GM12878 (cell line): ENCODE measurements around the gene MANF. TPM values are rescaled to one million over a fixed set of nuclear protein-coding genes. Genes with fewer than 3 reads are reported as not detected.

Experiments
- ATAC-seq: fragments of 200-7000 bp; cut with Tn5 transposase; 3 replicates; pipeline ENCODE4 v1.9.1; 2020; ENCODE audit warnings: mild to moderate bottlenecking, moderate library complexity
- BruUV-seq: library from RNA; stranded (reverse); fragments of 400-500 nt; replicated peaks from 2 replicates; lab custom pipeline; 2021; lab: Mats Ljungman, UMichigan
- CTCF ChIA-PET: fragments of 300-600 bp; sonication (Branson Sonifier 250); formaldehyde crosslinking; extraction: SDS; loops from one replicate; lab custom pipeline; 2021; ENCODE audit warnings: inconsistent platforms; lab: Yijun Ruan, JAX
- POLR2A ChIA-PET: fragments of 350-600 bp; formaldehyde crosslinking; extraction: SDS; loops from one replicate; lab custom pipeline; 2021; ENCODE audit warnings: inconsistent platforms; lab: Charles Lee
- RAD21 ChIA-PET: fragments of 300-600 bp; sonication (Branson Sonifier 250); formaldehyde crosslinking; loops from one replicate; lab custom pipeline; 2023; ENCODE audit warnings: antibody characterized with exemption; ENCODE audit not compliant: unreplicated experiment; lab: Charles Lee
- SMC1A ChIA-PET: fragments of 300-600 bp; sonication (Branson Sonifier 250); formaldehyde crosslinking; loops from one replicate; lab custom pipeline; 2023; ENCODE audit not compliant: unreplicated experiment, uncharacterized antibody; lab: Charles Lee
- DNase-seq: peaks from one replicate; pipeline ENCODE4 v3.0.0-alpha.2; 2011; ENCODE audit warnings: low read depth, low spot score
- FAIRE-seq: peaks from 3 replicates; lab custom pipeline; 2011; peaks lifted over from hg19 to GRCh38; lab: Jason Lieb, UNC
- H2AFZ ChIP-seq: 2 replicates; pipeline ENCODE4 v1.6.0; 2011; ENCODE audit warnings: low read depth, low read length, control low read depth; ENCODE audit not compliant: control insufficient read depth
- H3K27ac ChIP-seq: 2 replicates; pipeline ENCODE4 v1.5.1; 2011; ENCODE audit warnings: control low read depth; ENCODE audit not compliant: control insufficient read depth, insufficient read depth
- H3K27me3 ChIP-seq, 2 experiments: replicated peaks in 1 of 2; 2 replicates each; pipeline versions ENCODE4 v1.6.0 to v1.6.1; 2011; ENCODE audit warnings: low read length in 1 of 2; ENCODE audit not compliant: control insufficient read depth in 2 of 2, insufficient read depth in 2 of 2
- H3K36me3 ChIP-seq, 2 experiments: 2 replicates each; pipeline ENCODE4 v1.5.1; 2011; ENCODE audit warnings: low read length in 1 of 2; ENCODE audit not compliant: control insufficient read depth in 2 of 2, insufficient read depth in 2 of 2
- H3K4me1 ChIP-seq: 2 replicates; pipeline ENCODE4 v1.6.1; 2011; ENCODE audit warnings: mild to moderate bottlenecking, low read length, moderate library complexity, mixed read lengths; ENCODE audit not compliant: control insufficient read depth, insufficient read depth
- H3K4me2 ChIP-seq: 2 replicates; pipeline ENCODE4 v1.6.0; 2011; ENCODE audit warnings: control low read depth; ENCODE audit not compliant: control insufficient read depth, insufficient read depth
- H3K4me3 ChIP-seq: fragments of 200-600 bp; sonication (generic); 2 replicates; pipeline ENCODE4 v1.5.1; 2016
- H3K79me2 ChIP-seq: 2 replicates; pipeline ENCODE4 v1.6.0; 2011; ENCODE audit warnings: low read length; ENCODE audit not compliant: control insufficient read depth, insufficient read depth
- H3K9ac ChIP-seq: 2 replicates; pipeline ENCODE4 v1.8.0; 2011; ENCODE audit warnings: low read length, control low read depth, mixed read lengths; ENCODE audit not compliant: control insufficient read depth, insufficient read depth
- H3K9me3 ChIP-seq: replicated peaks from 3 replicates; pipeline ENCODE4 v1.5.1; 2011; ENCODE audit warnings: mild to moderate bottlenecking, low read length; ENCODE audit not compliant: control insufficient read depth, insufficient read depth
- H4K20me1 ChIP-seq: 2 replicates; pipeline ENCODE4 v1.6.0; 2011; ENCODE audit not compliant: control insufficient read depth, insufficient read depth
- CHD1 ChIP-seq: IDR thresholded peaks from 2 replicates; pipeline ENCODE4 v1.6.1; 2012; ENCODE audit warnings: low read depth, low read length, improper control_type of control experiment
- EZH2 ChIP-seq: IDR thresholded peaks from 2 replicates; pipeline ENCODE4 v1.6.1; 2012; ENCODE audit warnings: low read depth, mild to moderate bottlenecking, control low read depth, inconsistent platforms, low read length, borderline replicate concordance; ENCODE audit not compliant: control insufficient read depth
- HDGF ChIP-seq: fragments of 450-650 bp; IDR thresholded peaks from 2 replicates; pipeline ENCODE4 v1.6.1; 2016; ENCODE audit warnings: antibody characterized with exemption
- JUNB ChIP-seq: IDR thresholded peaks from 2 replicates; pipeline ENCODE4 v1.6.1; 2016; ENCODE audit warnings: antibody characterized with exemption, mild to moderate bottlenecking
- MEF2A ChIP-seq: IDR thresholded peaks from 2 replicates; pipeline ENCODE4 v1.6.1; 2011; ENCODE audit warnings: low read depth, mild to moderate bottlenecking, low read length, moderate library complexity; ENCODE audit not compliant: insufficient read depth
- MTA3 ChIP-seq: IDR thresholded peaks from 2 replicates; pipeline ENCODE4 v1.6.1; 2012; ENCODE audit warnings: low read length, inconsistent platforms, borderline replicate concordance
- NBN ChIP-seq: fragments of 450-650 bp; IDR thresholded peaks from 2 replicates; pipeline ENCODE4 v1.6.1; 2016
- NFYB ChIP-seq: IDR thresholded peaks from 2 replicates; pipeline ENCODE4 v1.6.1; 2011; ENCODE audit warnings: low read depth, mild to moderate bottlenecking, low read length, improper control_type of control experiment, moderate library complexity; ENCODE audit not compliant: insufficient read depth
- SMAD1 ChIP-seq: fragments of 450-650 bp; IDR thresholded peaks from 2 replicates; pipeline ENCODE4 v1.6.1; 2018; ENCODE audit warnings: mild to moderate bottlenecking, low read depth; ENCODE audit not compliant: partially characterized antibody
- SREBF1 ChIP-seq: IDR thresholded peaks from 2 replicates; pipeline ENCODE4 v1.6.1; 2012; ENCODE audit warnings: mild to moderate bottlenecking, low read length
- STAT3 ChIP-seq: IDR thresholded peaks from 2 replicates; pipeline ENCODE4 v1.6.1; 2011; ENCODE audit warnings: low read depth, low read length, improper control_type of control experiment
- TARDBP ChIP-seq: IDR thresholded peaks from 2 replicates; pipeline ENCODE4 v1.6.1; 2016; ENCODE audit warnings: borderline replicate concordance
- TCF12 ChIP-seq: IDR thresholded peaks from 2 replicates; pipeline ENCODE4 v1.6.1; 2011; ENCODE audit warnings: low read depth, mild to moderate bottlenecking, low read length
- USF2 ChIP-seq: IDR thresholded peaks from 2 replicates; pipeline ENCODE4 v1.6.1; 2011; ENCODE audit warnings: low read depth, low read length, improper control_type of control experiment, borderline replicate concordance
- ZBTB40 ChIP-seq: fragments of 450-650 bp; IDR thresholded peaks from 2 replicates; pipeline ENCODE4 v1.6.1; 2016; ENCODE audit warnings: mild to moderate bottlenecking, moderate library complexity, borderline replicate concordance
- WGBS: methylation state at CpG from one replicate; pipeline ENCODE4 v1.1.6; 2016; ENCODE audit warnings: low lambda C conversion rate; ENCODE audit not compliant: insufficient replicate concordance, insufficient coverage; ENCODE audit errors: missing lambda C conversion rate; 5-methylcytosine and 5-hydroxymethylcytosine counted together
- in situ Hi-C: fragments of 300-500 bp; cut with MboI; formaldehyde crosslinking; loops from 9 replicates; pipeline ENCODE4 v1.14.3; 2018; ENCODE audit warnings: mixed read lengths
- intact Hi-C: fragments of 100-400 bp; cut with micrococcal nuclease; formaldehyde crosslinking; loops from one replicate; pipeline ENCODE4 v1.14.2; 2022; ENCODE audit not compliant: unreplicated experiment
- polyA plus RNA-seq, 11 experiments: library from polyadenylated mRNA; depleted of rRNA in 4 of 11; unstranded in 6 of 11; stranded (reverse) in 5 of 11; fragments of >200 nt; fragmentation: Nextera tagmentation in 4 of 11; fragmentation: Illumina TruSeq in 1 of 11; extraction: Ambion mirVana in 4 of 11; extraction: Trizol in 1 of 11; gene quantifications; 1 replicate in 1 of 11; 2 replicates in 10 of 11; pipeline versions ENCODE4 v1.2.1 to v1.2.3, GENCODE V29; 2011 to 2016; ENCODE audit warnings: inconsistent platforms in 2 of 11, missing spikeins in 2 of 11, low read depth in 1 of 11
- total RNA-seq, 4 experiments: library from RNA; depleted of rRNA in 3 of 4; stranded (reverse); fragments of >200 nt in 3 of 4; fragmentation: Illumina TruSeq in 1 of 4; extraction: Trizol in 1 of 4; gene quantifications; 2 replicates each; pipeline versions ENCODE4 v1.2.1 to v1.2.3, GENCODE V29; 2013 to 2021
- TF ChIP-seq, protein P1 (sequence below): IDR thresholded peaks from 2 replicates; pipeline ENCODE4 v1.6.1; 2012; ENCODE audit warnings: low read depth, low read length, improper control_type of control experiment

The MANF gene
- total and polyA plus RNA-seq, 10 of the 15 experiments (the other 5 are each of a cell fraction or from before 2014, with no cell fraction given), result 22.0 to 120 (median 82.9) TPM

- 97% methylated on average over 2 of the region's 2 CpGs for WGBS
- peaks cover 8 to 24% of the 10 kb centered on the region in 2 experiments for H3K36me3 ChIP-seq
- no peak overlapping the region for H3K27ac ChIP-seq
- H3K4me1 ChIP-seq, result no peaks in the 10 kb centered on the region
- DNase-seq, result no peak
- in situ Hi-C loops, result no loop called here
- no peak overlapping the region for H2AFZ ChIP-seq
- H3K9ac ChIP-seq, result no peak overlapping the region
- SMC1A ChIA-PET, result no interaction called here
- RAD21 ChIA-PET, result no interaction called here
- TF ChIP-seq NBN (no peak), ZBTB40 (no peak), MEF2A (no peak), STAT3 (no peak), MTA3 (no peak), JUNB (no peak), EZH2 (no peak), NFYB (no peak), CHD1 (no peak), HDGF (no peak), USF2 (no peak), SREBF1 (no peak), SMAD1 (no peak), TARDBP (no peak), TCF12 (no peak)
- TF ChIP-seq, protein P1, sequence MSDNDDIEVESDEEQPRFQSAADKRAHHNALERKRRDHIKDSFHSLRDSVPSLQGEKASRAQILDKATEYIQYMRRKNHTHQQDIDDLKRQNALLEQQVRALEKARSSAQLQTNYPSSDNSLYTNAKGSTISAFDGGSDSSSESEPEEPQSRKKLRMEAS, result no peak
- TF ChIP-seq, all 136 proteins: peak for 0
- intact Hi-C loops, result no loop called here
- no TSS peak for BruUV-seq
- Histone ChIP-seq H3K9me3 (no peaks in the 10 kb centered on the region), H3K4me2 (no peak overlapping the region), H3K4me3 (no peak overlapping the region), H4K20me1 (no peaks in the 10 kb centered on the region), H3K79me2 (no peaks in the 10 kb centered on the region), H3K27me3 (no peaks in the 10 kb centered on the region)
- FAIRE-seq (no peak), ATAC-seq (no peak)
- ChIA-PET CTCF (interaction anchor here (1.2 kb wide), 1 partner anchor 18 kb away, joined by 5 read pairs; no protein-coding TSS in a partner anchor), POLR2A (interaction anchor here (0.6 to 1.2 kb wide), 2 partner anchors 16 to 17 kb away, joined by 3 to 4 read pairs; no protein-coding TSS in a partner anchor)
Observed at GRCh38 chr3:51408021-51408420, 22.9 kb downstream of the MANF start.
